PC-9 (cell line): ENCODE measurements around the gene NKAIN2. TPM values are rescaled to one million over a fixed set of nuclear protein-coding genes. Genes with fewer than 3 reads are reported as not detected.

ENCODE experiments used
- BruUV-seq: library from RNA; stranded (reverse); fragments of 400-500 nt; replicated peaks from 2 replicates; lab custom pipeline; 2021; lab: Mats Ljungman, UMichigan
- CTCF ChIA-PET: fragments of 300-600 bp; sonication (Branson Sonifier 250); formaldehyde crosslinking; loops from one replicate; lab custom pipeline; 2022; ENCODE audit warnings: antibody characterized with exemption; lab: Charles Lee
- POLR2A ChIA-PET: fragments of 300-600 bp; sonication (Branson Sonifier 250); formaldehyde crosslinking; loops from one replicate; lab custom pipeline; 2022; ENCODE audit warnings: antibody characterized with exemption; ENCODE audit not compliant: unreplicated experiment; lab: Charles Lee
- DNase-seq, 2 experiments: peaks; one replicate each; pipeline versions ENCODE4 v3.0.0 to v3.0.0-alpha.2; 2015 to 2022; ENCODE audit warnings: mixed read lengths in 1 of 2
- H2AFZ ChIP-seq: fragments of 200-600 bp; sonication (generic); 2 replicates; pipeline ENCODE4 v1.8.1; 2017; ENCODE audit warnings: antibody characterized with exemption
- H3F3A ChIP-seq: fragments of 200-600 bp; sonication (generic); 2 replicates; pipeline ENCODE4 v1.8.1; 2017; ENCODE audit warnings: antibody characterized with exemption, mild to moderate bottlenecking, low read depth; ENCODE audit not compliant: insufficient read depth
- H3K27ac ChIP-seq: fragments of 200-600 bp; sonication (generic); 2 replicates; pipeline ENCODE4 v1.6.1; 2016; ENCODE audit warnings: mixed run types
- H3K27me3 ChIP-seq: fragments of 200-600 bp; sonication (generic); 2 replicates; pipeline ENCODE4 v1.6.1; 2016; ENCODE audit warnings: low read depth, mixed run types; ENCODE audit not compliant: insufficient read depth
- H3K36me3 ChIP-seq: fragments of 200-600 bp; sonication (generic); 2 replicates; pipeline ENCODE4 v1.6.1; 2016; ENCODE audit warnings: low read depth, mixed run types
- H3K4me1 ChIP-seq: fragments of 200-600 bp; sonication (generic); replicated peaks from 2 replicates; pipeline ENCODE4 v1.6.1; 2016; ENCODE audit warnings: mixed run types; ENCODE audit not compliant: insufficient read depth
- H3K4me2 ChIP-seq: fragments of 200-600 bp; sonication (generic); 2 replicates; pipeline ENCODE4 v1.6.1; 2017; ENCODE audit warnings: mixed run types
- H3K4me3 ChIP-seq: fragments of 200-600 bp; sonication (generic); 2 replicates; pipeline ENCODE4 v1.6.1; 2016; ENCODE audit warnings: mixed run types
- H3K79me2 ChIP-seq: fragments of 200-600 bp; sonication (generic); 2 replicates; pipeline ENCODE4 v1.6.1; 2017; ENCODE audit warnings: low read depth, mixed run types
- H3K9me2 ChIP-seq: fragments of 200-600 bp; sonication (generic); 2 replicates; pipeline ENCODE4 v1.8.1; 2017; ENCODE audit warnings: mild to moderate bottlenecking; ENCODE audit not compliant: insufficient read depth
- H3K9me3 ChIP-seq: fragments of 200-600 bp; sonication (generic); 2 replicates; pipeline ENCODE4 v1.8.1; 2016; ENCODE audit warnings: low read depth; ENCODE audit not compliant: insufficient read depth
- H4K20me1 ChIP-seq: fragments of 200-600 bp; sonication (generic); 2 replicates; pipeline ENCODE4 v1.8.1; 2017; ENCODE audit not compliant: insufficient read depth
- CTCF ChIP-seq: fragments of 200-600 bp; sonication (generic); conservative IDR thresholded peaks from 2 replicates; pipeline ENCODE4 v1.6.1; 2017; ENCODE audit warnings: mixed run types, antibody characterized with exemption, mild to moderate bottlenecking, moderate library complexity
- EZH2 ChIP-seq: fragments of 200-600 bp; sonication (generic); IDR thresholded peaks from 2 replicates; pipeline ENCODE4 v1.8.0; 2017; ENCODE audit warnings: antibody characterized with exemption, low read depth
- intact Hi-C: fragments of 100-400 bp; cut with micrococcal nuclease; formaldehyde crosslinking; loops from one replicate; pipeline ENCODE4 v1.10.0; 2022; ENCODE audit not compliant: unreplicated experiment
- total RNA-seq: library from RNA; stranded (reverse); gene quantifications from 2 replicates; pipeline ENCODE4 v1.2.3, GENCODE V29; 2021

NKAIN2 gene
- total RNA-seq, 1 experiment from 2014 or later: not detected

GRCh38 chr6:123901436-123901835 lies 97.8 kb downstream of the NKAIN2 start:
- ChIA-PET CTCF (no interaction called here), POLR2A (no interaction called here)
- no peak for DNase-seq
- Histone ChIP-seq H3K27me3 (no peaks in the 10 kb centered on the region), H3K9me2 (no peaks in the 10 kb centered on the region), H3K36me3 (no peaks in the 10 kb centered on the region), H4K20me1 (no peaks in the 10 kb centered on the region), H2AFZ (no peak overlapping the region), H3K4me1 (no peaks in the 10 kb centered on the region), H3K79me2 (no peaks in the 10 kb centered on the region), H3K4me3 (no peak overlapping the region), H3K27ac (no peak overlapping the region), H3F3A (no peaks in the 10 kb centered on the region), H3K9me3 (no peaks in the 10 kb centered on the region), H3K4me2 (no peak overlapping the region)
- no TSS peak for BruUV-seq
- TF ChIP-seq EZH2 (no peak), CTCF (no peak)
- intact Hi-C loops: no loop called here

- BruUV-seq: no TSS peak
- Histone ChIP-seq H2AFZ (no peak overlapping the region), H3K9me2 (no peaks in the 10 kb centered on the region), H3K9me3 (no peaks in the 10 kb centered on the region), H3K27me3 (no peaks in the 10 kb centered on the region), H3K79me2 (no peaks in the 10 kb centered on the region), H3K4me3 (no peak overlapping the region), H3F3A (no peaks in the 10 kb centered on the region), H4K20me1 (no peaks in the 10 kb centered on the region), H3K4me1 (no peaks in the 10 kb centered on the region), H3K4me2 (no peak overlapping the region), H3K27ac (no peak overlapping the region), H3K36me3 (no peaks in the 10 kb centered on the region)
- no peak for DNase-seq
- CTCF ChIA-PET: no interaction called here
- intact Hi-C loops: no loop called here
- POLR2A ChIA-PET: no interaction called here
- TF ChIP-seq EZH2: no peak
- no peak for TF ChIP-seq CTCF
These were observed 99.2 kb downstream of the NKAIN2 start for GRCh38 chr6:123902738-123903313.

GRCh38 chr6:123904228-123904627 lies 100.6 kb downstream of the NKAIN2 start:
- Histone ChIP-seq H3K4me1 (no peaks in the 10 kb centered on the region), H3K27me3 (no peaks in the 10 kb centered on the region), H3K4me3 (no peak overlapping the region), H3K9me3 (no peaks in the 10 kb centered on the region), H3K27ac (no peak overlapping the region), H3K9me2 (no peaks in the 10 kb centered on the region), H3K79me2 (no peaks in the 10 kb centered on the region), H3K36me3 (no peaks in the 10 kb centered on the region), H4K20me1 (no peaks in the 10 kb centered on the region), H2AFZ (0 out of 2 replicates have a peak overlapping the region, but pooled peaks have one; percentile 4), H3K4me2 (no peak overlapping the region), H3F3A (no peaks in the 10 kb centered on the region)
- intact Hi-C loops: no loop called here
- POLR2A ChIA-PET: no interaction called here
- no peak for DNase-seq
- no peak for TF ChIP-seq EZH2
- TF ChIP-seq CTCF: no peak
- BruUV-seq: no TSS peak
- CTCF ChIA-PET: no interaction called here
